Measurements from ENCODE around the gene ATP5IF1.
A peak's percentile ranks its signal among the peaks of the same experiment; 100 is the strongest.

The ATP5IF1 gene

GRCh38 chr1:28235755-28236655 lies at the start of gene ATP5IF1:
Gene ATP5IF1 (plus strand): TSS chr1:28236124. CDS start chr1:28236184, 60 bp downstream.
- peak within 1 kb of the TSS; percentile 92 for H3K27ac ChIP-seq (ENCODE audit: low read depth, low read length)

GRCh38 chr1:28190337-28190979 lies 45.5 kb upstream of the ATP5IF1 start:
- Histone ChIP-seq H3K27me3 (ENCODE audit: control insufficient read depth in 1 of 2, insufficient read depth in 2 of 2, low read length in 2 of 2) (no peaks in the 10 kb centered on the region), H3K4me1 (ENCODE audit: insufficient read depth, low read length) (no peaks in the 10 kb centered on the region), H3K4me3 (ENCODE audit: low read depth in 1 of 2, low read length in 2 of 2) (no peak overlapping the region), H3K9ac (ENCODE audit: low read length) (no peak overlapping the region), H3K9me3 (ENCODE audit: low read length) (no peaks in the 10 kb centered on the region), H3K27ac (ENCODE audit: low read depth, low read length) (no peak overlapping the region), H3K36me3 (ENCODE audit: insufficient read depth, low read length) (no peaks in the 10 kb centered on the region)

More at GRCh38 chr1:28235755-28236655, at the start of gene ATP5IF1:
- no peaks in the 10 kb centered on the region for H3K9me3 ChIP-seq (ENCODE audit: low read length)
- peak within 1 kb of the TSS; percentile 91 for H3K9ac ChIP-seq (ENCODE audit: low read length)
- peaks cover 22% of the 10 kb centered on the region for H3K4me1 ChIP-seq (ENCODE audit: insufficient read depth, low read length)
- H3K36me3 ChIP-seq (ENCODE audit: insufficient read depth, low read length) = no peaks in the 10 kb centered on the region
- H3K27me3 ChIP-seq (ENCODE audit: control insufficient read depth in 1 of 2, insufficient read depth in 2 of 2, low read length in 2 of 2) = no peaks in the 10 kb centered on the region
- H3K4me3 ChIP-seq (ENCODE audit: low read depth in 1 of 2, low read length in 2 of 2) = peak within 1 kb of the TSS; percentile 82 to 98

GRCh38 chr1:28190996-28191645 lies 44.8 kb upstream of the ATP5IF1 start:
- H3K27me3 ChIP-seq (ENCODE audit: control insufficient read depth in 1 of 2, insufficient read depth in 2 of 2, low read length in 2 of 2) = no peaks in the 10 kb centered on the region
- no peak overlapping the region for H3K9ac ChIP-seq (ENCODE audit: low read length)
- H3K4me3 ChIP-seq (ENCODE audit: low read depth in 1 of 2, low read length in 2 of 2) = no peak overlapping the region
- H3K36me3 ChIP-seq (ENCODE audit: insufficient read depth, low read length) = no peaks in the 10 kb centered on the region
- H3K4me1 ChIP-seq (ENCODE audit: insufficient read depth, low read length) = no peaks in the 10 kb centered on the region
- no peak overlapping the region for H3K27ac ChIP-seq (ENCODE audit: low read depth, low read length)
- H3K9me3 ChIP-seq (ENCODE audit: low read length) = no peaks in the 10 kb centered on the region

- no peaks in the 10 kb centered on the region for H3K4me1 ChIP-seq (ENCODE audit: insufficient read depth, low read length)
- no peaks in the 10 kb centered on the region for H3K27me3 ChIP-seq (ENCODE audit: control insufficient read depth in 1 of 2, insufficient read depth in 2 of 2, low read length in 2 of 2)
- peaks cover 4% of the 10 kb centered on the region for H3K36me3 ChIP-seq (ENCODE audit: insufficient read depth, low read length)
- H3K9me3 ChIP-seq (ENCODE audit: low read length) = no peaks in the 10 kb centered on the region
- H3K27ac ChIP-seq (ENCODE audit: low read depth, low read length) = no peak overlapping the region
- no peak overlapping the region for H3K9ac ChIP-seq (ENCODE audit: low read length)
- no peak overlapping the region for H3K4me3 ChIP-seq (ENCODE audit: low read depth in 1 of 2, low read length in 2 of 2)
These were observed 42.2 kb upstream of the ATP5IF1 start for GRCh38 chr1:28193701-28194161.

GRCh38 chr1:28194326-28195035 lies 41.4 kb upstream of the ATP5IF1 start:
- Histone ChIP-seq H3K4me1 (ENCODE audit: insufficient read depth, low read length) (no peaks in the 10 kb centered on the region), H3K27ac (ENCODE audit: low read depth, low read length) (no peak overlapping the region)

GRCh38 chr1:28195780-28196179 lies 40.1 kb upstream of the ATP5IF1 start:
- H3K9me3 ChIP-seq (ENCODE audit: low read length) = no peaks in the 10 kb centered on the region
- H3K36me3 ChIP-seq (ENCODE audit: insufficient read depth, low read length) = peaks cover 23% of the 10 kb centered on the region
- H3K9ac ChIP-seq (ENCODE audit: low read length) = no peak overlapping the region
- H3K4me1 ChIP-seq (ENCODE audit: insufficient read depth, low read length) = no peaks in the 10 kb centered on the region
- no peaks in the 10 kb centered on the region for H3K27me3 ChIP-seq (ENCODE audit: control insufficient read depth in 1 of 2, insufficient read depth in 2 of 2, low read length in 2 of 2)
- no peak overlapping the region for H3K27ac ChIP-seq (ENCODE audit: low read depth, low read length)
- no peak overlapping the region for H3K4me3 ChIP-seq (ENCODE audit: low read depth in 1 of 2, low read length in 2 of 2)

More at GRCh38 chr1:28194326-28195035, 41.4 kb upstream of the ATP5IF1 start:
- Histone ChIP-seq H3K36me3 (ENCODE audit: insufficient read depth, low read length) (peaks cover 12% of the 10 kb centered on the region), H3K27me3 (ENCODE audit: control insufficient read depth in 1 of 2, insufficient read depth in 2 of 2, low read length in 2 of 2) (no peaks in the 10 kb centered on the region), H3K9me3 (ENCODE audit: low read length) (no peaks in the 10 kb centered on the region), H3K9ac (ENCODE audit: low read length) (no peak overlapping the region), H3K4me3 (ENCODE audit: low read depth in 1 of 2, low read length in 2 of 2) (no peak overlapping the region)

GRCh38 chr1:28196330-28196729 lies 39.6 kb upstream of the ATP5IF1 start:
- H3K4me1 ChIP-seq (ENCODE audit: insufficient read depth, low read length) = no peaks in the 10 kb centered on the region
- H3K4me3 ChIP-seq (ENCODE audit: low read depth in 1 of 2, low read length in 2 of 2) = no peak overlapping the region

GRCh38 chr1:28197682-28198415 lies 38.1 kb upstream of the ATP5IF1 start:
- H3K27me3 ChIP-seq (ENCODE audit: control insufficient read depth in 1 of 2, insufficient read depth in 2 of 2, low read length in 2 of 2) = no peaks in the 10 kb centered on the region
- H3K4me1 ChIP-seq (ENCODE audit: insufficient read depth, low read length) = no peaks in the 10 kb centered on the region
- no peaks in the 10 kb centered on the region for H3K9me3 ChIP-seq (ENCODE audit: low read length)
- no peak overlapping the region for H3K4me3 ChIP-seq (ENCODE audit: low read depth in 1 of 2, low read length in 2 of 2)
- peaks cover 32% of the 10 kb centered on the region for H3K36me3 ChIP-seq (ENCODE audit: insufficient read depth, low read length)
- no peak overlapping the region for H3K9ac ChIP-seq (ENCODE audit: low read length)
- H3K27ac ChIP-seq (ENCODE audit: low read depth, low read length) = no peak overlapping the region

More at GRCh38 chr1:28196330-28196729, 39.6 kb upstream of the ATP5IF1 start:
- Histone ChIP-seq H3K9me3 (ENCODE audit: low read length) (no peaks in the 10 kb centered on the region), H3K27ac (ENCODE audit: low read depth, low read length) (no peak overlapping the region), H3K36me3 (ENCODE audit: insufficient read depth, low read length) (peaks cover 29% of the 10 kb centered on the region), H3K9ac (ENCODE audit: low read length) (no peak overlapping the region), H3K27me3 (ENCODE audit: control insufficient read depth in 1 of 2, insufficient read depth in 2 of 2, low read length in 2 of 2) (no peaks in the 10 kb centered on the region)

- Histone ChIP-seq H3K36me3 (ENCODE audit: insufficient read depth, low read length) (peaks cover 49% of the 10 kb centered on the region), H3K4me3 (ENCODE audit: low read depth in 1 of 2, low read length in 2 of 2) (no peak overlapping the region), H3K9ac (ENCODE audit: low read length) (no peak overlapping the region), H3K9me3 (ENCODE audit: low read length) (no peaks in the 10 kb centered on the region), H3K4me1 (ENCODE audit: insufficient read depth, low read length) (no peaks in the 10 kb centered on the region), H3K27me3 (ENCODE audit: control insufficient read depth in 1 of 2, insufficient read depth in 2 of 2, low read length in 2 of 2) (no peaks in the 10 kb centered on the region), H3K27ac (ENCODE audit: low read depth, low read length) (no peak overlapping the region)
These were observed 36.3 kb upstream of the ATP5IF1 start for GRCh38 chr1:28199328-28200233.
